Uterus (tissue), 4 donors: ENCODE measurements around the gene MYO9A. TPM values are rescaled to one million over a fixed set of nuclear protein-coding genes. Genes with fewer than 3 reads are reported as not detected.
"Not testable (repeated sequence)": the region's sequence is repeated elsewhere in the genome, so short reads cannot be mapped to it uniquely, and the experiment has no call there.

Experiments used
- DNase-seq, 2 donors: peaks; one replicate each; pipeline ENCODE4 v3.0.0-alpha.2; 2019 to 2020
- H3K27ac ChIP-seq, 2 donors: fragments of 200-600 bp; sonication (generic); 1 replicate in 1 of 2; 2 replicates in 1 of 2; pipeline ENCODE4 v1.5.1; 2016 to 2018
- H3K27me3 ChIP-seq, 2 donors: fragments of 200-600 bp; sonication (generic); one replicate each; pipeline ENCODE4 v1.5.1; 2018 to 2019; ENCODE audit warnings: control low read depth in 1 of 2
- H3K36me3 ChIP-seq, 2 donors: fragments of 200-600 bp; sonication (generic); one replicate each; pipeline ENCODE4 v1.5.1; 2019; ENCODE audit warnings: control low read depth in 1 of 2
- H3K4me1 ChIP-seq, 2 donors: fragments of 200-600 bp; sonication (generic); one replicate each; pipeline ENCODE4 v1.5.1; 2018 to 2019; ENCODE audit warnings: control low read depth in 1 of 2
- H3K4me3 ChIP-seq, 2 donors: fragments of 200-600 bp; sonication (generic); 1 replicate in 1 of 2; 2 replicates in 1 of 2; pipeline ENCODE4 v1.5.1; 2018 to 2019; ENCODE audit warnings: mild to moderate bottlenecking in 1 of 2
- H3K9me3 ChIP-seq, 2 donors: fragments of 200-600 bp; sonication (generic); one replicate each; pipeline ENCODE4 v1.5.1; 2019; ENCODE audit warnings: control low read depth in 1 of 2
- CTCF ChIP-seq, 4 experiments: fragments of 200-600 bp in 2 of 4; fragments of 450-650 bp in 2 of 4; sonication (generic) in 2 of 4; IDR thresholded peaks; one replicate each; pipeline ENCODE4 v1.5.1; 2016 to 2019; ENCODE audit warnings: antibody characterized with exemption in 4 of 4, mild to moderate bottlenecking in 2 of 4, moderate library complexity in 1 of 4
- POLR2A ChIP-seq, 2 donors: fragments of 450-650 bp; IDR thresholded peaks; one replicate each; pipeline ENCODE4 v1.6.1; 2016; ENCODE audit warnings: antibody characterized with exemption in 2 of 2, mild to moderate bottlenecking in 1 of 2, moderate library complexity in 1 of 2
- intact Hi-C: fragments of 100-400 bp; cut with DNase I; formaldehyde crosslinking; loops from one replicate; pipeline ENCODE4 v1.15.1; 2023; ENCODE audit warnings: low total_unique reads
- total RNA-seq, 4 donors: library from RNA; depleted of rRNA in 3 of 4; stranded (reverse); fragments of >200 nt in 3 of 4; gene quantifications; one replicate each; pipeline versions ENCODE4 v1.1.0 to v1.2.4, GENCODE V29; 2014 to 2023
- donor health status: DM: yes; HTN: yes; CAD: no.

The MYO9A gene
- total RNA-seq, 4 donors from 2014 or later = 45.6 to 141 (median 90.0) TPM

GRCh38 chr15:72082176-72082575 is 35.8 kb downstream of the MYO9A start:
- intact Hi-C loops = no loop called here
- no peak for DNase-seq
- no peaks in the 10 kb centered on the region for H3K4me1 ChIP-seq
- no peak overlapping the region for H3K4me3 ChIP-seq
- TF ChIP-seq POLR2A (IDR thresholded peaks at IDR 0.05) (no peak), CTCF (IDR thresholded peaks at IDR 0.05) (no peak)
- no peak overlapping the region for H3K27ac ChIP-seq
- H3K36me3 ChIP-seq = no peaks in the 10 kb centered on the region
- H3K27me3 ChIP-seq = no peaks in the 10 kb centered on the region
- H3K9me3 ChIP-seq = no peaks in the 10 kb centered on the region

DNA sequence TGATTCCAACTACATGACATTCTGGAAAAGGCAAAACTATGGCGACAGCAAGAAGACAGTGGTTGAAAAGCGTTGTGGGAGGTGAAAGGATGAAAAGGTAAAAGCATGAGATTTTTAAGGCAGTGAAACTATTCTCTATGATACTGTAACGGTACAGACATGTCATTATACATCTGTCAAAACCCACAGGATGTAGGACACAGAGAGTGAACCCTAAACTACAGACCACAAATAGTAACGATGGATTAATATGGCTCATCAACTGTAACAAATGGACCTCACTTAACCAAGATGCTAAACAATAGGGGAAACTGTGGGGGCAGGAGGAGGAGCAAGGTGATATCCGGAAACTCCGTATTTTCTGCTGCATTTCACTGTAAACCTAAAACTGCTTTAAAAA is 39.1 kb downstream of the MYO9A start:
- TF ChIP-seq POLR2A (IDR thresholded peaks at IDR 0.05) (no peak), CTCF (IDR thresholded peaks at IDR 0.05) (no peak)
- H3K27me3 ChIP-seq = no peaks in the 10 kb centered on the region
- H3K4me3 ChIP-seq = no peak overlapping the region
- intact Hi-C loops = no loop called here
- H3K4me1 ChIP-seq = no peaks in the 10 kb centered on the region
- no peak overlapping the region for H3K27ac ChIP-seq
- no peaks in the 10 kb centered on the region for H3K36me3 ChIP-seq
- no peak for DNase-seq
- H3K9me3 ChIP-seq = no peaks in the 10 kb centered on the region

GRCh38 chr15:72077950-72078349 is 40.0 kb downstream of the MYO9A start:
- no peak for DNase-seq
- no peak for TF ChIP-seq CTCF (IDR thresholded peaks at IDR 0.05)
- no peak for TF ChIP-seq POLR2A (IDR thresholded peaks at IDR 0.05)
- Histone ChIP-seq H3K4me3 (no peak overlapping the region), H3K27me3 (no peaks in the 10 kb centered on the region), H3K36me3 (no peaks in the 10 kb centered on the region), H3K4me1 (no peaks in the 10 kb centered on the region), H3K27ac (no peak overlapping the region), H3K9me3 (no peaks in the 10 kb centered on the region)
- intact Hi-C loops = no loop called here

DNA sequence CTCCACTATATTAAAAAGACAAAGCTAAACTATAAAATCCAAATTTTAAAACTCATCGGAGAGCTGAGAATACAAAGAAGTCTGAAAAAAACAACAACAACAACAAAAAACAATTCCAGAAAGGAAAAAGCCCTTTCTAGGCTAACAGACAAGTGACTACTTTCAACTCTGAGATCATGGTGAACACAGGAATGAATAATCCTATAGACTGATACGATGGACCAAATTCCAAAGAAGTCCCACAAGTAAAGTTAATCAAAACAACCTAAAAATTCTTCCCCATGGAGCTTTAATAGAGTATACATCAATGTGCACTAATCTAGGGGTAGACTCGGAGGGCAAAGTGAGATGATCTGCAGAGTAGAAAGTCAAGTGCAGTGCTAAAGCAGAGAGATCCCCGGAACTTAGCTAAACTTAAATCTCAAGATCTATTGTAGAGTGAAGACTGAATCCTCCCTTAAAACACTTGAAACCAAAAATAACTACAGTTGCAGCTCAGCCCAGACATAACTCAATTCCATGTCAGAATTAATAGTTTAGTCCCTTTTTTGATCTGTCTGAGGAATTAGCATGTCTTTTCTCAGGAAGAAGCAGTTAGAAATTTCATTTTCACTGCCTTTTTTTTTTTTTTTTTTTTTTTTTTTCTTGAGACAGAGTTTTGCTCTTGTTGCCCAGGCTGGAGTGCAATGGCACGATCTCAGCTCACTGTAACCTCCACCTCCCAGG is 43.5 kb downstream of the MYO9A start:
- intact Hi-C loops = no loop called here
- no peaks in the 10 kb centered on the region for H3K27me3 ChIP-seq
- no peak for DNase-seq
- peaks cover 0 to 7% of the 10 kb centered on the region in 2 donors for H3K4me1 ChIP-seq
- TF ChIP-seq POLR2A (IDR thresholded peaks at IDR 0.05) = no peak
- no peak for TF ChIP-seq CTCF (IDR thresholded peaks at IDR 0.05)
- no peaks in the 10 kb centered on the region for H3K36me3 ChIP-seq
- peak overlapping the region in 1 of 2 donors; percentile 12 for H3K27ac ChIP-seq
- H3K9me3 ChIP-seq = no peaks in the 10 kb centered on the region
- H3K4me3 ChIP-seq = no peak overlapping the region

DNA sequence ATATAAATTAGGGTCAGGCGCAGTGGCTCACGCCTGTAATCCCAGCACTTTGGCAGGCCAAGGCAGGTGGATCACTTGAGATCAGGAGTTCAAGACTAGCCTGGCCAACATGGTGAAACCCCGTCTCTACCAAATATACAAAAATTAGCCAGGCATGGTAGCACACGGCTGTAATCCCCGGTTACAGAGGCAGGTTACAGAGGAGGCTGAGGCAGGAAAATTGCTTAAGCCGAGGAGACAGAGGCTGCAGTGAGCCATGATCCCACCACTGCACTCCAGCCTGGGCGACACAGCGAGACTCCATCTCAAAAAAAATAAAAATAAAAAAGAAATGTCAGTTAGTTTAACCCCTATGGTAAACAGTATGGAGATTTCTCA is 46.5 kb downstream of the MYO9A start:
- H3K36me3 ChIP-seq, H3K9me3 ChIP-seq, H3K4me1 ChIP-seq, intact Hi-C loops, H3K27ac ChIP-seq, H3K4me3 ChIP-seq, DNase-seq, H3K27me3 ChIP-seq: not testable (repeated sequence)
